ENCODE results near the gene DMRT2.

GRCh38 chr9:1048811-1049210, 1.3 kb upstream of the DMRT2 start:
- no peak for TF ChIP-seq TCF12 (IDR thresholded peaks at IDR 0.05)
- TF ChIP-seq TCF12 (CRISPR knock-in tag; IDR thresholded peaks at IDR 0.05) = no peak
- no peak for TF ChIP-seq ZNF776 (CRISPR knock-in tag; IDR thresholded peaks at IDR 0.05)
- TF ChIP-seq SP2 (CRISPR knock-in tag; IDR thresholded peaks at IDR 0.05) = no peak
- no peak for TF ChIP-seq ATF7 (IDR thresholded peaks at IDR 0.05)
- no peak for TF ChIP-seq ATF7 (CRISPR knock-in tag; IDR thresholded peaks at IDR 0.05)
- no peak for TF ChIP-seq POLR2A (IDR thresholded peaks at IDR 0.05; ENCODE audit: insufficient read depth in 1 of 2, low read depth in 2 of 2, low read length in 2 of 2)
- no peak for TF ChIP-seq NFIC (IDR thresholded peaks at IDR 0.05; ENCODE audit: low read length)
- TF ChIP-seq FOXP4 (CRISPR knock-in tag; IDR thresholded peaks at IDR 0.05) = no peak

All from HepG2 (cell line).